DMS153 treated with DMSO at 0.1 percent for 48 hours (cell line): ENCODE data around the gene IQSEC2.

Experiments used
- DNase-seq: peaks from one replicate; lab custom pipeline; 2025; ENCODE audit not compliant: unreplicated experiment; lab: John Stamatoyannopoulos, UW

The IQSEC2 gene

GRCh38 chrX:53281321-53281822, at the start of gene IQSEC2:
Gene IQSEC2 (minus strand): TSS chrX:53281584.
- no peak for DNase-seq

GRCh38 chrX:53330331-53330730, 48.9 kb upstream of the IQSEC2 start:
- no peak for DNase-seq

DNA sequence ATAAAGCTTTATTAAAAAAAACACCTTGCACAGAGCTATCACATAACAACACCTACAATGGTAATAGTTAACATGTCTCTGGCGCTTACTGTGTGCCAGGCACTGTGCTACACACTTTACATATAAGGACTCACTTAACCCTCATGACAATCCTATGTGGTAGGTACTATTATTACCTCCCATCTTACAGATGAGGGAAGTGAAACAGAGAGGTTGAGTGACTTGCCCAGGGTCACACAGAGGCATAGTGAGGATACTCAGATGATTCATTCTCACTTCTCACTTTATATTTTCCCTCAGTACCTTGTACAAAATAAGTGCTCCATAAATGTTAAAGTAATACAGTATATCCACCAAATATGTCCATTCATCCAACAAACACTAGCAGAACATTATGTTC, 43.4 kb upstream of the IQSEC2 start:
- DNase-seq = no peak

DNA sequence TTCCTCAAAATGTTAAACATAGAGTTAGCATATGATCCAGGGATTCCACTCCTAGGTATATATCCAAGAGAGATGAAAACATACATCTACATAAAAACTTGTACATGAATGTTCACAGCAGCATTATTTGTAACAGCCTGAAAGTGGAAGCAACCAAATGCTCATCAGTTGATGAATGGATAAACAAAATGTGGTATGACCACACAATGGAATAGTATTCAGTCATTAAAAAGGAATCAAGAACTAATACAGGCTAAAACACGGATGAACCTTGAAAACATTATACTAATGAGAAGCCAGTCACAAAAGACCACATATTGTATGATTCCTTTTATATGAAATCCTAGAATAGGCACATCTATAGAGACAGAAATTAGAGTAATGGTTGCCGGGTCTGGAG, 42.7 kb upstream of the IQSEC2 start:
- DNase-seq = no peak

DNA sequence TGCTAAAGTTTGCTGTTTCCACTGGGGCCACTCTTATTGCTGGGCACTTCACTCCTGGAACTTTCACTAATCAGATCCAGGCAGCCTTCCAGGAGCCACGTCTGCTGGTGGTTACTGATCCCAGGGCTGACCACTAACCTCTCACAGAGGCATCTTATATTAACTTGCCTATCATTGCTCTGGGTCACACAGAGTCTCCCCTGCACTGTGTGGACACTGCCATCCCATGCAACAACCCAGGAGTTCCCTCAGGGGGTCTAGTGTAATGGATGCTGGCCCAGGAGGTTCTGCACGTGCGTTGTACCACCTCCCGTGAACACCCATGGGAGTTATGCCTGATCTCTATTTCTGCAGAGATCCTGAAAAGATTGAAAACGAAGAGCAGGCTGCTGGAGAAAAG, 41.8 kb upstream of the IQSEC2 start:
- no peak for DNase-seq

GRCh38 chrX:53321943-53322497, 40.6 kb upstream of the IQSEC2 start:
- no peak for DNase-seq

DNA sequence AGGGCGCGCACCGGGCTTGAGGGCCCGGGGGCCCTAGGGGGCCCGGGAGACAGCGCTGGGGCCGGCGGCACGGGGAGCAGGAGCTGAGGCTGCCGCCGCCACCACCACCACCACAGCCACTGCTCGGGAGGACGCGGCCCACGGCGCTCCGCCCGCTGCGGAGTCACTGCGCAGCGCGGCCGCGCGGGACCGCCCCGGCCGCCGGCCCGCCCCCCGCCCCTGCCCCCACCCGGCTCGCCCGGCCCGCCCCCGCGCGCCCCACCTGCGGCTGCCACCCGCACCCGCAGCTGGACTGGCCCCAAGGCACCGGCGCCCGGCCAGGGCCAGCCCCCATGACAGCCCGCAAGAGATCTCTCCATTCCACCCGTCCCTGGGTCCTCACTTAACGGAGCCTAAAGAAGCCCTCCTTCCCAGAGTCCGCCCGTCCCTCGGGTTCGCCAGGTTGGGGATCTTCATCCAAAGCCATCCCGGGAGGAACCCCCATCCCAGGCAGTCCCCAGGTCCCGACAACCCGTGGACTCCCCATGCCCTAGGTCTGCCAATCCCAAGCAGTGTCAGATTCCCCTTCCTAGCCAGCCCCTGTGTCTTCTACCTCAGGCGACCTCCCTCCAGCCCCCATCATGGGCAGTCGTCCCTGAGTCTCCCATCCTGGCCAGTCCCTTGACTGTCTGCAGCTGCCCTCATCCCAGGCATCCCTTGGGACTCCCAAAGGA, 40.0 kb upstream of the IQSEC2 start:
- DNase-seq = no peak

DNA sequence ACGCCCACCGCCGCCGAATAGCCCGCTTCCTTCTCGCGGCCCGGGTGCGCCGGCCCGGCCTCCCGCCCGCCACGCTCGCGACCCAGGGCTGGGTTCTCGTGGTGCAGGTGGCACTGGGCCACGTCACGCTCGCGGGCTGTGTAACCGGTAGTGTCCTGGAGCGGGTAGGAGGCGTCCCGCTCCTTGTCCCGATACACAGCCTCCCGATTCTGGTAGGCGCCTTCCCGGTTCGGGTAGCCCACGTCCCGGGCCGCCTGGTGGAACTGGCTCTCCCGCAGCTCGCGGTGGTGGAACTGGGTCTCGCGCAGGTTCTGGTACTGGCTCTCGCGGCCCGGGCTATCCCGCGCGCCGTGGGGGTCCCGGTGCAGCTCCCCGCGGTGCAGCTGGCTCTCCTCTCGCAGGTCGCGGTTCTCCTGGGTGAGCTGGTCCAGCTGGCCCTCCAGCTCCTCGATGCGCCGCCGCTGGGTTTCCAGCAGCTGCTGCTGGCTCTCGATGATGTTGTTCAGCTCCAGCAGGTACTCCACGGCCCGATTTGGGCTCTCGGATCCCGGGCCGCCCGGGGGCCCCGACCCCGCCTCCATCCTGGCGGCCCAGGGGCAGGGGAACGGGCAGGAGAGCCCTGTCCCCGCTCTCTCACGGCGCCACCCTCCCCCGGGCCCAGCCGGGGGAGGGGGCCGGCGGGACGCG, 39.3 kb upstream of the IQSEC2 start:
- DNase-seq = no peak

GRCh38 chrX:53319614-53320542, 38.5 kb upstream of the IQSEC2 start:
- no peak for DNase-seq

GRCh38 chrX:53318766-53319353, 37.5 kb upstream of the IQSEC2 start:
- DNase-seq = no peak

DNA sequence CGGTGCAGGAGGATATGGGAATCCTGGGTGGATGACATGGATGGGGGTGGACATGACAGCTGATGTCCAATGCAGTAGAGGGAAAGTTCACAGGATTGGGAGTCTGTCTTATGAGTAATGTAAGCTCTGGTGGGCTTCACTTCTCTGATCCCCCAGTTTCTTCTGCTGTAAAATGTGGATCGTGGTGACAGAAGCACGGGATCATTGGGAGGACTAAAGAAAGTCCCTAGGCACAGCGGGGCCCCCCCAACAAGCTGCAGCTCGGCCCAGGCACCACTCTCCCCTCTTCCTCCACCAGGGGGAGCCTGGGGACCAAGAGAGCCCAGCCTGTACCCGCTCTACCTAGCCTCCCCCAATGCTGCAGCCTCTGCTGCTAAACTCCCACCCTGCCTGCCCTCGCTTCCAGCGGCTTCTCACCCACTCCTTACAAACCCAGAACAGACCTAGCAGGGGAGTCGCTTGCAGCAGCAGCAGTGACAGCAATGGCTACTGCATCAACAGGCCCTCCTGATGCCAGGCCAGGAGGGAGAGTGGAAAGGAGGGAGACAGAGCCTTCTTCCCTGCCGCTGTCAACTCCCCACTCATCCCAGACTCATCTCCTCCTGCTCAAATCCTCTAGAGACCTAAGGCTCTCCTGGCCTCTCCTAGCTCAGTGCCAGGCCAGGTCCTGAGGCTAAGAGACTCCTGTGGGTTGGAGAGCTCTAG, 36.1 kb upstream of the IQSEC2 start:
- DNase-seq = peak; percentile 1

- no peak for DNase-seq
Observed at GRCh38 chrX:53316860-53317237, 35.5 kb upstream of the IQSEC2 start.

GRCh38 chrX:53316111-53316859, 34.9 kb upstream of the IQSEC2 start:
- DNase-seq = no peak

- no peak for DNase-seq
Observed at GRCh38 chrX:53313728-53314105, 32.3 kb upstream of the IQSEC2 start.

- DNase-seq = peak; percentile 37
Observed at GRCh38 chrX:53312946-53313727, 31.8 kb upstream of the IQSEC2 start.

DNA sequence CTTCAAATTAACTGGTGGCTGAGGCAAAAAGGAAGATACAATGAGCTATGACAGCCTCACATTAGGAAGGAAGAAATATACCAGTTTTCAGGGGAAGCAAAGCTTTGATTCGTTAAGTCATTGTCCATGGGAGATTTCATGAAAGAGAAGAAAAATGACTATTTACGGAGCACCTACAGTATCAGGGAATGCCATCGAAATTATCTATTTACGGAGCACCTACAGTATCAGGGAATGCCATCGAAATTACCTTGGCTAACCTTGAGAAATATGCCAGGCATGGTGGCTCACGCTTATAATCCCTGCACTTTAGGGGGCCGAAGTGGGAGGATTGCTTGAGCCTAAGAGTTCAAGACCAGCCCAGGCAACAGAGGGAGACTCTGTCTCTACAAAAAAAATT, 28.5 kb upstream of the IQSEC2 start:
- no peak for DNase-seq

GRCh38 chrX:53308836-53309235, 27.5 kb upstream of the IQSEC2 start:
- DNase-seq = no peak

DNA sequence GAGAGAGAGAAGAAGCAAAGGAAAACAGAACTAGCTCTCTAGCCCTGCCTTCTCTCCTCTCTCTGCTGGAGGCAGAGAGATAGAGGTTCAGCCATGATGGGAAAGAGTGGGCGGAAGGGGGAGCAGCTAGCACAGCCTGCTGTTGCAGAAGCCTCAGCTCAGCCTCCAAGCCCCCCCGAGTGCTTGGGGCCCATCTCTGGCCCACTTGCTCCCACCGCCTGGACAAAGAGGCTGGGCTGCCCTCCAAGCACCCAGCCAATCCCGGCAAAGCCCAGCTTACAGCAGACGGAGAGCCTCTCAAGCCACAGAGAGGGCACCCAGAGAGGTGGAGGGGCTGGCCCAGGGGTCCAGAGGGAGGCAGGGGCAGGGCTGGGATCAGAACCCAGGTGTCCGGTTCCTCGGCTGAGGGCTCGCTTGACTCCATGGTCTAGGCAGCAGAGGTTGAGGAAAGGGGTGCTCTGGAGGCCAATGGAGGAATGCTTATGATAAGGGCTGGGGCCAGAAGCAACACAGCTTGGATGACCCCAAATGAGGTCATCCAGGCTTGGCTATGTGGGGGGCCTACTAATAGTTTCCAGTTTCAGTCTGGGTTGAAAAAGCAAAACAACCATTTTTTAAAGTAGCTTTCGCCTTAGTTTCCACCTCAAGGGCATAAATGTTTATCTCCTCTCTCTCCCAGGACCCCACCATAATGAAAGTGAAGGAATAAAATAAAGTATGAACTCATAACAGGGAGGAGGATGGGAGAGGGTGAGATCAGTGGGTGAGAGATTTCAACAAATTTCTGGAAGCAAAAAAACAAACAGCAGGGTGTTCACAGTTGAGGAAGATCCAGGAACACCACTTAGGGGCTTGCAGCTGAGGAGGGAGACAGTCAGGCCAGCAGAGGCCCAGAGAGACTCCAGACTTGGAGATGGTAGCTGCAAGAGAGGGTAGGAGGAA, 24.9 kb upstream of the IQSEC2 start:
- no peak for DNase-seq
